BE2C (cell line): ENCODE measurements around the gene POLR1A.

Source experiments
- DNase-seq: peaks from one replicate; pipeline ENCODE4 v3.0.0-alpha.2; 2020
- H3K27me3 ChIP-seq: fragments of 250-450 bp; sonication (Bioruptor Pico); 2 replicates; pipeline ENCODE4 v1.5.1; 2020; ENCODE audit warnings: mild to moderate bottlenecking
- H3K36me3 ChIP-seq: fragments of 250-450 bp; sonication (Bioruptor Pico); 2 replicates; pipeline ENCODE4 v1.5.1; 2020; ENCODE audit warnings: mild to moderate bottlenecking
- H3K4me1 ChIP-seq: fragments of 250-450 bp; sonication (Bioruptor Pico); 2 replicates; pipeline ENCODE4 v1.5.1; 2020
- H3K4me3 ChIP-seq: 2 replicates; pipeline ENCODE4 v1.5.1; 2011; ENCODE audit warnings: low read depth, low read length
- H3K9me3 ChIP-seq: fragments of 250-450 bp; sonication (Bioruptor Pico); 2 replicates; pipeline ENCODE4 v1.5.1; 2020
- TF ChIP-seq, protein P1 (sequence below): IDR thresholded peaks from 2 replicates; pipeline ENCODE4 v1.5.1; 2012; ENCODE audit warnings: mild to moderate bottlenecking, low read depth, low read length

The POLR1A gene

DNA sequence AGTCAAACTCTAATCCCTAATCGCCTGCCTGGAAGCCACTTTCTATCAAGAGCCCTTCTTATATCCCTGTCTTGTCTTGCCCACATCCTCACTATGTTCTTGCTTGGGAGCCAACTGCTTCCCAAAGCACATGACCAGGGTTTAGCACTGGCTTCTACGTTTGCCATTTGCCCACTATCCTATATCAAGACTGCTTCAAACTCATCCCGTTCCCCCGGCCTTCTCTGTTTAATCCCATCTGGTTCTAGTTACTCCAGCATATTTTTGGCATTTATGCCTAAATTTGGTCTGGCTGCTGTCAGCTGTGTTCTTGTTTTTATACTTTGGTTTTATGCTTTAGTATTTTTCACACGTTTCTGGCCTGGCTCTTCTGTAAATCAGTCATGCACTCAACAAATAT, 40.2 kb downstream of the POLR1A start:
- H3K4me1 ChIP-seq, result no peaks in the 10 kb centered on the region
- DNase-seq, result no peak

DNA sequence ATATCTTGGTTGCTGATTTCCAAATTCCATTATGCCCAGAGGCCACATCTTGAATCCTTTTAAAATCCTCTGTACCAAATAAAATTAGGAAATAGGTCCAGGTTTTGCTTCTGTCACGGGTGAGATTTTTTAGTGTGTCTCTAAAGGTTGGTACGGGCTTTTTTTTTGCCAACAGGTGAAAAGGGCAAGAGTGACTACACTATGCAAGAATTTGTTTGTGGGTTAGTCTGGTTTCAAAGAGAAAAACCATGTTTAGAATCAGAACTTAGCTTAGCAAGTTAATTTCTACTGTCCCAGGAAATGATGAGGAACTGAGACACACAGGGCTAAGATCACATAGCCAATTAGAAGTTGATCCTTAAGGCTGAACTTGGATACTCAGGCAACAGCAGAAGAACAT, 41.7 kb downstream of the POLR1A start:
- TF ChIP-seq, protein P1, sequence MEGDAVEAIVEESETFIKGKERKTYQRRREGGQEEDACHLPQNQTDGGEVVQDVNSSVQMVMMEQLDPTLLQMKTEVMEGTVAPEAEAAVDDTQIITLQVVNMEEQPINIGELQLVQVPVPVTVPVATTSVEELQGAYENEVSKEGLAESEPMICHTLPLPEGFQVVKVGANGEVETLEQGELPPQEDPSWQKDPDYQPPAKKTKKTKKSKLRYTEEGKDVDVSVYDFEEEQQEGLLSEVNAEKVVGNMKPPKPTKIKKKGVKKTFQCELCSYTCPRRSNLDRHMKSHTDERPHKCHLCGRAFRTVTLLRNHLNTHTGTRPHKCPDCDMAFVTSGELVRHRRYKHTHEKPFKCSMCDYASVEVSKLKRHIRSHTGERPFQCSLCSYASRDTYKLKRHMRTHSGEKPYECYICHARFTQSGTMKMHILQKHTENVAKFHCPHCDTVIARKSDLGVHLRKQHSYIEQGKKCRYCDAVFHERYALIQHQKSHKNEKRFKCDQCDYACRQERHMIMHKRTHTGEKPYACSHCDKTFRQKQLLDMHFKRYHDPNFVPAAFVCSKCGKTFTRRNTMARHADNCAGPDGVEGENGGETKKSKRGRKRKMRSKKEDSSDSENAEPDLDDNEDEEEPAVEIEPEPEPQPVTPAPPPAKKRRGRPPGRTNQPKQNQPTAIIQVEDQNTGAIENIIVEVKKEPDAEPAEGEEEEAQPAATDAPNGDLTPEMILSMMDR, result no peak
- H3K27me3 ChIP-seq, result no peaks in the 10 kb centered on the region
- H3K4me1 ChIP-seq, result no peaks in the 10 kb centered on the region
- no peak for DNase-seq
- no peaks in the 10 kb centered on the region for H3K9me3 ChIP-seq
- H3K36me3 ChIP-seq, result peaks cover 43% of the 10 kb centered on the region
- H3K4me3 ChIP-seq, result no peak overlapping the region

More for the DNA sequence above, 40.2 kb downstream of the POLR1A start:
- TF ChIP-seq, protein P1, result no peak
- no peaks in the 10 kb centered on the region for H3K9me3 ChIP-seq
- no peaks in the 10 kb centered on the region for H3K27me3 ChIP-seq
- peaks cover 55% of the 10 kb centered on the region for H3K36me3 ChIP-seq
- no peak overlapping the region for H3K4me3 ChIP-seq

DNA sequence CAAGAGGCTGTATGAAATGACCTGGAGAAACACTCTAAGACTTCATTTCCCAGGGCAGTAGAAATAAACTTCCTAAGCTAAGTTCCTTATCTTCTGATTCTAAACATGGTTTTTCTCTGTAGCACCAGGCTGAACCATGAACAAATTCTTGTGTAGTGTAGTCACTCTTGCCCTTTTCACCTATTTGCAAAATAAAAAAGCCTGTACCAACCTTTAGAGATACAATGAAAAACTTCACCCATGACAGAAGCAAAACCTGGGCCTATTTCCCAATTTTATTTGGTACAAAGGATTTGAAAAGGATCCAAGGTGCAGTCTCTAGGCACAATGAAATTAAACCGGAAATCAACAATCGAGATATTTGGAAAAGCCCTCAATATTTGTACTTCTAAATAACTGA, 43.6 kb downstream of the POLR1A start:
- TF ChIP-seq, protein P1, result no peak
- peaks cover 38% of the 10 kb centered on the region for H3K36me3 ChIP-seq
- no peaks in the 10 kb centered on the region for H3K9me3 ChIP-seq
- no peak overlapping the region for H3K4me3 ChIP-seq
- H3K4me1 ChIP-seq, result no peaks in the 10 kb centered on the region
- no peak for DNase-seq
- H3K27me3 ChIP-seq, result no peaks in the 10 kb centered on the region

DNA sequence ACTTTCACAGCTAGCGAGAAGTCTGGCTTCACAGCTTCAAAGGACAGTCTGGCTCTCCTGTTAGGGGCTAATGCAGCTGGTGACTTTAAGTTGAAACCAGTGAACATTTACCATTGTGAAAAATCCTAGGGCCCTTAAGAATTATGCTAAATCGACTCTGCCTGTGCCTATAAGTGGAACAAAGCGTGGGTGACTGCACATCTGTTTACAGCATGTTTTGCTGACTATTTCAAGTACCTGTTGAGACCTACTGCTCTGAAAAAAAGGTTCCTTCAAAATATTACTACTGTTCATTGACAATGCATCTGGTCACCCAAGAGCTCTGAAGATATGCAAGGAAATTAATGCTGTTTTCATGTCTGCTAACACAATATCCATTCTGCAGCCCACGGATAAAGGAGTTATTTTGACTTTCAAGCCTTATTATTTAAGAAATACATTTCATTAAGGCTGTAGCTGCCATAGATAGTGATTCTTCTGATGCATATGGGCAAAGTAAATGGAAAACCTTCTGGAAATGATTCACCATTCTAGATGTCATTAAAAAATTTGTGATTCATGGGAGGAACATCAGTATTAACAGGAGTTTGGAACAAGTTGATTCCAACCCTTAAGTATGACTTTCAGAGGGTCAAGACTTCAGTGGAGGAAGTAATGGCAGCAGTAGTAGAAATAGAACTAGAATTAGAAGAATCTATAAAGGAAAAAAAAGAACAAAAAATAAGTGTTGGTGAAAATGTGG, 48.9 kb downstream of the POLR1A start:
- Histone ChIP-seq H3K36me3 (peaks cover 7% of the 10 kb centered on the region), H3K27me3 (no peaks in the 10 kb centered on the region), H3K9me3 (no peaks in the 10 kb centered on the region), H3K4me3 (no peak overlapping the region), H3K4me1 (no peaks in the 10 kb centered on the region)
- TF ChIP-seq, protein P1, result no peak
- no peak for DNase-seq

DNA sequence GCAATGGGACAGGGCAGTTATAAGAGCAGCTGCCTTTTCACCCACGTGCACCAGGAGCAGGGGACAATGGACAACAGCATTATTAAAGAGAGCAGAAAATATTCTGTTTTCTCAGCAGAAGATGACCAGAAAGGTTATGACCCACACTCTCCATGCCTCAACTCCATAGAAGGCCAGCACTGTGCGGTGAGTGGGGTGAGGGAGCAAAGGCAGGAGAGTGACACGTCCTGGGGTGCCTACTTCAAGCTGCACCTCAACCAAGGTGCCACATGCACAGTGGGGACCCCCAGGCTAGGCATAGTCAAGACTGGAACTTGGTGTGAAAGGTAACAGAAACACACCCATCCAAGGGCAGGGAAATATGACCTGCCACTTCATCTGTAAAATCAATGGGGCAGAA, 50.4 kb downstream of the POLR1A start:
- Histone ChIP-seq H3K4me1 (no peaks in the 10 kb centered on the region), H3K36me3 (peaks cover 4% of the 10 kb centered on the region), H3K9me3 (no peaks in the 10 kb centered on the region), H3K27me3 (no peaks in the 10 kb centered on the region), H3K4me3 (no peak overlapping the region)
- TF ChIP-seq, protein P1, result no peak
- no peak for DNase-seq

DNA sequence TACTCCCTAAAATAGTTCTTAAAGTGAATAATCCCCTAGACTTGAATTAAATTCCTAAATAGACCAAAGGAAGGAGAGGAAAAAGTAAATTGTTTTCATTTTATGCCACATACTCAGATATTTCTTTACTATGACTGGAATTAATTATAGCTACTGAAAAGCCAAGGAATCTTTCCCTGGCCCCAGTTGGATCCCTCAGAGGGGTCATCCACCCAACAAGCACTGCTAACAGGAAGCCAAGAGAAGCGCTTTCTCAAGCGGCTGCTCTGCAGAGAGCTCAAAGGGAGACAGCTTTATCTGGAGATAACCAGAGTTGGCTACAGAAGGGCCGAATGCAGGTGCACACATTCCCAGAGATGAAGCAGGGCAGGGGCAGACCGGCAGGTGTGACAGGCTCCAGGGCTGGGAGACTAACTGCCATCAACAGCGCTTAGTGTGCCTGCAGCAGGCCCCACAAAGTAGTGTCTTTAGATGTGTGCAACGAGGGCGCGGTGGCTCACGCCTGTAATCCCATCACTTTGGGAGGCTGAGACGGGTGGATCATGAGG, 51.1 kb downstream of the POLR1A start:
- no peaks in the 10 kb centered on the region for H3K27me3 ChIP-seq
- TF ChIP-seq, protein P1, result no peak
- no peak overlapping the region for H3K4me3 ChIP-seq
- H3K36me3 ChIP-seq, result peaks cover 4% of the 10 kb centered on the region
- DNase-seq, result no peak
- H3K9me3 ChIP-seq, result no peaks in the 10 kb centered on the region
- H3K4me1 ChIP-seq, result no peaks in the 10 kb centered on the region
